Gastrocnemius medialis (tissue), 4 donors: ENCODE data around the gene LAMB2.

Experiments
- CTCF ChIP-seq, 5 experiments: fragments of 450-650 bp in 3 of 5; fragments of 200-600 bp in 2 of 5; sonication (generic) in 2 of 5; IDR thresholded peaks in 4 of 5; conservative IDR thresholded peaks in 1 of 5; 1 replicate in 4 of 5; 2 replicates in 1 of 5; pipeline ENCODE4 v1.5.1; 2016 to 2019; ENCODE audit warnings: antibody characterized with exemption in 5 of 5, mild to moderate bottlenecking in 3 of 5, moderate library complexity in 3 of 5
- POLR2A ChIP-seq, 2 donors: fragments of 450-650 bp; IDR thresholded peaks; one replicate each; pipeline ENCODE4 v1.6.1; 2017; ENCODE audit warnings: antibody characterized with exemption in 2 of 2, mild to moderate bottlenecking in 2 of 2, moderate library complexity in 2 of 2

GRCh38 chr3:49148159-49148558 is 15.3 kb upstream of the LAMB2 start:
- TF ChIP-seq CTCF (IDR thresholded peaks at IDR 0.05 in 4 of 5, conservative IDR thresholded peaks at IDR 0.05 in 1 of 5): no peak
- TF ChIP-seq POLR2A (IDR thresholded peaks at IDR 0.05): no peak
